H1 (cell line): ENCODE measurements around the gene SGK1. TPM values are rescaled to one million over a fixed set of nuclear protein-coding genes. Genes with fewer than 3 reads are reported as not detected.

Source experiments
- ASH2L ChIP-seq: fragments of 200-600, 300-600 bp; sonication (generic); IDR thresholded peaks from one replicate; pipeline ENCODE4 v1.7.1; 2017; ENCODE audit warnings: low read length
- SP1 ChIP-seq: IDR thresholded peaks from 2 replicates; pipeline ENCODE4 v1.6.1; 2011; ENCODE audit warnings: low read depth, low read length
- TBP ChIP-seq: IDR thresholded peaks from 2 replicates; pipeline ENCODE4 v1.6.1; 2011; ENCODE audit warnings: low read depth, low read length, improper control_type of control experiment
- TEAD4 ChIP-seq: IDR thresholded peaks from 2 replicates; pipeline ENCODE4 v1.6.1; 2012; ENCODE audit warnings: low read depth, low read length, inconsistent platforms, mixed read lengths
- polyA plus RNA-seq, 7 experiments: library from polyadenylated mRNA; depleted of rRNA in 3 of 7; stranded (reverse) in 5 of 7; unstranded in 2 of 7; fragments of >200 nt in 5 of 7; fragments of 200-250 nt in 2 of 7; gene quantifications; 1 replicate in 5 of 7; 2 replicates in 1 of 7; 4 replicates in 1 of 7; pipeline versions ENCODE4 v1.2.1 to v1.2.3, GENCODE V29; 2011 to 2013; ENCODE audit warnings: missing spikeins in 2 of 7, mixed read lengths in 2 of 7
- total RNA-seq: library from RNA; stranded (reverse); fragmentation: NEBNext Ultra II Directional; extraction: Animal tissue kit (Norgen Biotek cat#: 25700); gene quantifications from 2 replicates; pipeline ENCODE4 v1.2.1, GENCODE V29; 2021

Gene SGK1
- total and polyA plus RNA-seq, 2 of the 8 experiments (the other 6 are each of a cell fraction or from before 2014, with no cell fraction given) = 14.5 to 18.4 TPM

- no peak; the same call in 1 of the 2 replicates for TF ChIP-seq TBP
- no peak for TF ChIP-seq SP1
- TF ChIP-seq TEAD4 = no peak
- peak; percentile 86 for TF ChIP-seq ASH2L
These were observed at the start of gene SGK1 (continued) for GRCh38 chr6:134317471-134318131.
